ENCODE measurements around the gene CHCHD6. TPM values are rescaled to one million over a fixed set of nuclear protein-coding genes. Genes with fewer than 3 reads are reported as not detected.

The CHCHD6 gene
- total RNA-seq, 4 donors from 2014 or later = 6.4 to 14.2 (median 10.3) TPM; not detected in 1

- intact Hi-C loops (cut with DNase I; ENCODE audit: low total_unique reads) = no loop called here
Observed at GRCh38 chr3:126834596-126835471, 130.8 kb downstream of the CHCHD6 start.

DNA sequence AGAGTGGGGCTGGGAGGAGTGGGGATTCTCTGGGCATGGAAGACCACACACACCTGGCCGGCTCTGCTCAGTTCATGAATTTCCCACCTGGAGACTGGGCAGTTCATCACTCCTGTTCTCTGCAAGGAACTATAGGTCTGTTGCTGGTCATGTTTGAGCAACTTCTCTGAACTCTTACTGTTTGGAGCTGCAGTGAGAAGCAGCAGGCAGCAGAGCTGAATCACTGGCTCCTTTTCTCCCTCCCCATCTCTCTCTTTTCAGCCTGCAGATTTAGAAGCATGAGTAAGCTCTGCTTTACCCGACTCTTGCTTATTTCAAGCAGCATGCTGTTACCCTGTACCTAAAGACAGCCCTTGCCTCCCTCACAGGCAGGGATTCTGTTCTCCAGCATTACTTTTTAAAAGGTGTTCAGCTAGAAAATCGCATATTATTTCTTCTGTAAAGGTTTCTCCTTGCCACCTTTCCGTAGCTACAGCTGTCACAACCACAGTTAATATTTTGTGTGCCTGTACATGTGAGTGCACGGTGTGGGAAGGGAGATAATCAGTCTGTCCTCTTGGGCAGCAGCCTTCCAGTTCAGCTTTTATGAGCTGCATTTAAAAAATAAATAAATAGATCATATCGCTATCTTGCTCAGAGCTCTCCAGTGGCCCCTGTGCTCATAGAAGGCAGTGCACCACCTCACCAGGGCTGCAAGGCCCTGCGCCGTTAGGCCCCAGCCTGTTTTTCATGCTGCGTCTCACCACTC is 131.6 kb downstream of the CHCHD6 start:
- H3K9me3 ChIP-seq = no peaks in the 10 kb centered on the region
- H3K4me1 ChIP-seq = no peaks in the 10 kb centered on the region
- DNase-seq = no peak
- H3K4me3 ChIP-seq = no peak overlapping the region
- no peak for TF ChIP-seq POLR2A (IDR thresholded peaks at IDR 0.05)
- TF ChIP-seq, protein P1, sequence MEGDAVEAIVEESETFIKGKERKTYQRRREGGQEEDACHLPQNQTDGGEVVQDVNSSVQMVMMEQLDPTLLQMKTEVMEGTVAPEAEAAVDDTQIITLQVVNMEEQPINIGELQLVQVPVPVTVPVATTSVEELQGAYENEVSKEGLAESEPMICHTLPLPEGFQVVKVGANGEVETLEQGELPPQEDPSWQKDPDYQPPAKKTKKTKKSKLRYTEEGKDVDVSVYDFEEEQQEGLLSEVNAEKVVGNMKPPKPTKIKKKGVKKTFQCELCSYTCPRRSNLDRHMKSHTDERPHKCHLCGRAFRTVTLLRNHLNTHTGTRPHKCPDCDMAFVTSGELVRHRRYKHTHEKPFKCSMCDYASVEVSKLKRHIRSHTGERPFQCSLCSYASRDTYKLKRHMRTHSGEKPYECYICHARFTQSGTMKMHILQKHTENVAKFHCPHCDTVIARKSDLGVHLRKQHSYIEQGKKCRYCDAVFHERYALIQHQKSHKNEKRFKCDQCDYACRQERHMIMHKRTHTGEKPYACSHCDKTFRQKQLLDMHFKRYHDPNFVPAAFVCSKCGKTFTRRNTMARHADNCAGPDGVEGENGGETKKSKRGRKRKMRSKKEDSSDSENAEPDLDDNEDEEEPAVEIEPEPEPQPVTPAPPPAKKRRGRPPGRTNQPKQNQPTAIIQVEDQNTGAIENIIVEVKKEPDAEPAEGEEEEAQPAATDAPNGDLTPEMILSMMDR (IDR thresholded peaks at IDR 0.05) = no peak
- intact Hi-C loops (cut with DNase I; ENCODE audit: low total_unique reads) = no loop called here
- no peaks in the 10 kb centered on the region for H3K27me3 ChIP-seq
- no peak overlapping the region for H3K27ac ChIP-seq
- H3K36me3 ChIP-seq = no peaks in the 10 kb centered on the region

More at GRCh38 chr3:126834596-126835471, 130.8 kb downstream of the CHCHD6 start:
- Histone ChIP-seq H3K27me3 (no peaks in the 10 kb centered on the region), H3K4me1 (no peaks in the 10 kb centered on the region), H3K9me3 (no peaks in the 10 kb centered on the region), H3K36me3 (no peaks in the 10 kb centered on the region), H3K4me3 (no peak overlapping the region), H3K27ac (no peak overlapping the region)
- no peak for DNase-seq
- TF ChIP-seq, protein P1 (IDR thresholded peaks at IDR 0.05) = no peak
- no peak for TF ChIP-seq POLR2A (IDR thresholded peaks at IDR 0.05)

- intact Hi-C loops (cut with DNase I; ENCODE audit: low total_unique reads) = no loop called here
- Histone ChIP-seq H3K36me3 (no peaks in the 10 kb centered on the region), H3K4me3 (no peak overlapping the region), H3K27me3 (no peaks in the 10 kb centered on the region), H3K4me1 (no peaks in the 10 kb centered on the region), H3K9me3 (no peaks in the 10 kb centered on the region), H3K27ac (no peak overlapping the region)
- DNase-seq = no peak
- no peak for TF ChIP-seq POLR2A (IDR thresholded peaks at IDR 0.05)
- TF ChIP-seq, protein P1 (IDR thresholded peaks at IDR 0.05) = no peak
Observed at GRCh38 chr3:126836220-126836860, 132.3 kb downstream of the CHCHD6 start.

DNA sequence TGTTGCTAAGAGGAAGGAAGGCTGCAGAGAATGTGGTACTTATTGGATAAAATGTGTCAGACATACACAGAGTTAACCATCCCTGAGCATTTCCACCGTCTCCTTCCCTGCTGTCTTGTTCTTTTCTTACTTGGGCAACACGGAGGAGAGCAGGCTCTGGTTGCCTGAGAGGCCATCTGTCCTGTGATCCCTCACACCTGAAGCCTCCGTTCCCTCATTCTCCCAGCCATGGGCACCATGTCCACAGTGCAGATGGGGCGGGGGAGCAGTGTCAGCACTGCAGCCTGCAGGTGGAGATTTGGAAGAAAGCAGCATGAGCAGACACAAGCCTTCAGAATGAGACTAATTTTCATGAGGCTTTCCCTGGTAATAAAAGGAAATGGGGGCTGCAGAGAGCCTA is 133.7 kb downstream of the CHCHD6 start:
- Histone ChIP-seq H3K27me3 (no peaks in the 10 kb centered on the region), H3K4me3 (no peak overlapping the region)
- intact Hi-C loops (cut with DNase I; ENCODE audit: low total_unique reads) = no loop called here

More for the DNA sequence above, 133.7 kb downstream of the CHCHD6 start:
- DNase-seq = no peak
- Histone ChIP-seq H3K27ac (no peak overlapping the region), H3K9me3 (no peaks in the 10 kb centered on the region), H3K4me1 (no peaks in the 10 kb centered on the region), H3K36me3 (no peaks in the 10 kb centered on the region)
- TF ChIP-seq, protein P1 (IDR thresholded peaks at IDR 0.05) = no peak
- TF ChIP-seq POLR2A (IDR thresholded peaks at IDR 0.05) = no peak
